Chondrocyte (in vitro differentiated cells): ENCODE measurements around the gene NCKAP5L. TPM values are rescaled to one million over a fixed set of nuclear protein-coding genes. Genes with fewer than 3 reads are reported as not detected.

Experiments
- DNase-seq: peaks from one replicate; pipeline ENCODE4 v3.0.0; 2021; ENCODE audit warnings: mixed read lengths, low spot score
- H3K27ac Mint-ChIP-seq: one replicate; pipeline ENCODE4 v1.8.0; 2021; ENCODE audit warnings: mild to moderate bottlenecking, moderate library complexity, mixed read lengths; ENCODE audit not compliant: unreplicated experiment
- H3K27me3 Mint-ChIP-seq: 2 replicates; pipeline ENCODE4 v1.8.0; 2021; ENCODE audit warnings: low read depth, mixed read lengths
- H3K36me3 Mint-ChIP-seq: 2 replicates; pipeline ENCODE4 v1.8.0; 2021; ENCODE audit warnings: low read depth, mixed read lengths
- H3K4me1 Mint-ChIP-seq: 2 replicates; pipeline ENCODE4 v1.8.0; 2021; ENCODE audit warnings: low read depth, mild to moderate bottlenecking, mixed read lengths
- H3K4me3 Mint-ChIP-seq: one replicate; pipeline ENCODE4 v1.8.0; 2021; ENCODE audit warnings: mild to moderate bottlenecking, moderate library complexity, mixed read lengths; ENCODE audit not compliant: unreplicated experiment
- H3K9me3 Mint-ChIP-seq: 2 replicates; pipeline ENCODE4 v1.8.0; 2021; ENCODE audit warnings: low read depth, mixed read lengths
- total RNA-seq: library from RNA; stranded (reverse); gene quantifications from 3 replicates; pipeline ENCODE4 v1.2.1, GENCODE V29; 2021
- TF ChIP-seq, protein P1 (sequence below): fragments of 200-600 bp; sonication (generic); IDR thresholded peaks from 2 replicates; pipeline ENCODE4 v1.5.0; 2021; ENCODE audit warnings: antibody characterized with exemption, mild to moderate bottlenecking, moderate library complexity

The NCKAP5L gene
- total RNA-seq, 1 donor from 2014 or later, result 46.0 TPM

DNA sequence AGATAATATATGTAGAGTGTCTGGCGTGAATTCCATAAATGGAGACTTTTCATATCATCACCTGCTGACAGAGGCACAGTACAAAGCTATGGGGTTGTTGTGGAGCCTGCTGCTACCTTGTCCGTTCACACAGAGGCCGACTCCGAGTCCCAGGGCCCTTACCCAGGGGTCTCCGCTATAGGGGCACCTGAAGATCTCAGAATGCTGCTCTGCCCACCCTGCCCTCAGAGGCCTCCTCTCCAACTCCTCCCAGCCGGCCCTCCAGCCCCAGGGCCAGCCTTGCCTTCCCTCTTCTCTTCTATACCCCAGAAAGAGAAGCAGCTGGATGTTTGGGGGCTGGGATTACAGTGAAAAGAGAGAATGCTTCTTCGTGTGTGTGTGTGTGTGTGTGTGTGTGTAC is 21.3 kb downstream of the NCKAP5L start:
- Mint-ChIP-seq H3K4me3 (no peak overlapping the region), H3K27me3 (no peaks in the 10 kb centered on the region), H3K27ac (no peak overlapping the region), H3K9me3 (no peaks in the 10 kb centered on the region), H3K36me3 (peaks cover 7% of the 10 kb centered on the region), H3K4me1 (peaks cover 45% of the 10 kb centered on the region)
- peak; percentile 57 for DNase-seq
- TF ChIP-seq, protein P1, sequence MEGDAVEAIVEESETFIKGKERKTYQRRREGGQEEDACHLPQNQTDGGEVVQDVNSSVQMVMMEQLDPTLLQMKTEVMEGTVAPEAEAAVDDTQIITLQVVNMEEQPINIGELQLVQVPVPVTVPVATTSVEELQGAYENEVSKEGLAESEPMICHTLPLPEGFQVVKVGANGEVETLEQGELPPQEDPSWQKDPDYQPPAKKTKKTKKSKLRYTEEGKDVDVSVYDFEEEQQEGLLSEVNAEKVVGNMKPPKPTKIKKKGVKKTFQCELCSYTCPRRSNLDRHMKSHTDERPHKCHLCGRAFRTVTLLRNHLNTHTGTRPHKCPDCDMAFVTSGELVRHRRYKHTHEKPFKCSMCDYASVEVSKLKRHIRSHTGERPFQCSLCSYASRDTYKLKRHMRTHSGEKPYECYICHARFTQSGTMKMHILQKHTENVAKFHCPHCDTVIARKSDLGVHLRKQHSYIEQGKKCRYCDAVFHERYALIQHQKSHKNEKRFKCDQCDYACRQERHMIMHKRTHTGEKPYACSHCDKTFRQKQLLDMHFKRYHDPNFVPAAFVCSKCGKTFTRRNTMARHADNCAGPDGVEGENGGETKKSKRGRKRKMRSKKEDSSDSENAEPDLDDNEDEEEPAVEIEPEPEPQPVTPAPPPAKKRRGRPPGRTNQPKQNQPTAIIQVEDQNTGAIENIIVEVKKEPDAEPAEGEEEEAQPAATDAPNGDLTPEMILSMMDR, result no peak

DNA sequence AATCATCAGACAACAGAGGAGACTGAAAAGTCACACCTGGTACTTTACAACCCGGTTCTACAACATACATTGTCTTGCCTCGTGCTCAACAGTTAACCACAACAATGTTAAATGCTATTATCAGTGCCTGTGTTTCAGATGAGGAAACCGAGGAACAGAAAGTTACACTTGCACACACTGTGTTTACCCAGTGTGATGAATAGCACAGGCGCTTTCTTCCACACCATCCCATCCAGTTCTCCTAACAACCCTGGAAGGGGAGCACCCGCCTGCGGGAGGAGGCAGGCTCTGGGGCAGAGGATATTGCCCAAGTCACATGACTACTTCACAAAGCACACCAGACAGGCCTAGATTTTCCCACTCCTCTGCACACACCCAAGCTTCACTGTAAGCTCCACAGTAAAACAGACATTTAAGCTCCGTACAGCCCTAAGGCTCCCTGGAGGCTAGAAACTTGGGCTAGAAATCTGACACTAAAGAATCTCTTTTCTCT is 21.8 kb downstream of the NCKAP5L start:
- Mint-ChIP-seq H3K36me3 (peaks cover 11% of the 10 kb centered on the region), H3K27ac (no peak overlapping the region), H3K27me3 (no peaks in the 10 kb centered on the region), H3K4me3 (no peak overlapping the region), H3K4me1 (peaks cover 39% of the 10 kb centered on the region), H3K9me3 (no peaks in the 10 kb centered on the region)
- peak; percentile 32 for DNase-seq
- TF ChIP-seq, protein P1, result no peak

DNA sequence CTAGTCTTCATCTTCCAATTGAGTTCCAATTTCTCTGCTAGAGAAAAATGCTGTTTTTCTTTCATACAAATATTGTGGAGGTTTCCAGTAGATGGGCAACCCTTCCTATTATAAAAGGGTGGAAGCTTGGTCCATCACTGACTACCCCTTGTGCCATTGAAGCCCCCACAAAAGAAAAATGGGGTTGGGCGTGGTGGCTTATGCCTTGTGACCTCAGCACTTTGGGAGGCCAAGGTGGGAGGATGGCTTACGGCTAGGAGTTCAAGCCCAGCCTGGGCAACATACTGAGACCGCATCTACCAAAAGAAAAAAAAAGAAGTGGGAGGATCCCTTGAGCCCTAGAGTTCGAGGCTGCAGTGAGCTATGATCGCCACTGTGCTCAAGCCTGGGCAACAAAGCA is 22.8 kb downstream of the NCKAP5L start:
- Mint-ChIP-seq H3K27me3 (no peaks in the 10 kb centered on the region), H3K4me3 (no peak overlapping the region), H3K9me3 (no peaks in the 10 kb centered on the region), H3K4me1 (peaks cover 31% of the 10 kb centered on the region), H3K36me3 (peaks cover 15% of the 10 kb centered on the region), H3K27ac (no peak overlapping the region)
- TF ChIP-seq, protein P1, result no peak
- peak; percentile 18 for DNase-seq

DNA sequence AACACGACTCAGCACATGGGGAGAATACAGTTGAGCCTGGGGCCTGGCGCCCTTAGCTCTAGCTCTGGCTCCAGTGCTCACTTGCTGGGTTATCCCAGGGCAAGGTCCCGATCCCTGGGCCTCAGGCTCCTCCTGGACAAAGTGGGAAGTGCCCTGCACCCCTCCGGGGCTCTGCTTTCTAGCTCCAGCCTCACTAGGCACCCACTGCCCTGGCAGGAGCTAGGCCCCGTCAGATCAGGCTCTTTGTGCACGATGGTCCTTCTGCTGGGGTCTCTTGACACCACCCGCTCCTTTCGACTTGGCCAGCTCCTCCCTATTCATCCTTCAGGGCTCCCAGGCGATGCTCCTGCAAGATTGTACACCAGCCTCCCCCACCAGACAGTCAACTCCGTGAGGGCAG is 23.4 kb downstream of the NCKAP5L start:
- H3K4me3 Mint-ChIP-seq, result no peak overlapping the region
- TF ChIP-seq, protein P1, result no peak
- peaks cover 19% of the 10 kb centered on the region for H3K36me3 Mint-ChIP-seq
- H3K9me3 Mint-ChIP-seq, result no peaks in the 10 kb centered on the region
- no peak for DNase-seq
- H3K27ac Mint-ChIP-seq, result no peak overlapping the region
- no peaks in the 10 kb centered on the region for H3K27me3 Mint-ChIP-seq
- H3K4me1 Mint-ChIP-seq, result peaks cover 26% of the 10 kb centered on the region

DNA sequence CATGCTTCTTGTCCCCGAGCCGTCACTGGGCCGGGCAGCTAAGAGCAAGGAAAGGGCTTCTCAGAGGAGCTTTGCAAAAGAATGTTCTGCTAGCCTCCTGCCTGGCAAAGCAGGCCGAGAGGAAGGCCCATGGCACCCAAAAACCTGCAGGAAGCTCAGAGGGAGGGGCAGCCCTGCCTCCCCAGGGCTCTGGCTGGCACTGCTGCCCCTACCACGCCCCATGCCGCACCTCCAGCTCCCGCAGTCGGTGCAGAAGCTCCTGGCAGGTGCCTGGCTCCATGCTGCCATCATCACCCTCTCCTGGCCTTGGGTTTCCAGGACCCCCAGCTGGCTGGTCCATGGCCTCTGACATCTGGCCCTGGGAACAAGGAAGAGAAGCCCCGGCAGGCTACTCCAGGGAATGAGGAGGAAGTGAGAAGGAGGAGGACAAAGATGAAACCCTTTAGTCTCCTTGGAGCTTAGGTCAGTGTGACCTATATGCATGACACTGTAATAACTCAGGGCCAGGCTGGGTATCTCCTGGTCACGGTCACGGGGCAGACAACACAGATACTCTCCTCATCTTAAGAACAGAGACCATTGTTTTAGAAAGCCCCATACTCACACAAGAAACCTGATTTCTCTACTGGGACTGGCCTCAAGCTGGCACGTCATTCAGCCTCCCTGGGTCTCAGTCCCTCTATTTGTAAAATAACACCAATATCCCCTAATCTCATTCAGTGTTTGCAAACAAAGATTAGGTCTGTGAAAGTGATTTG is 24.3 kb downstream of the NCKAP5L start:
- H3K4me3 Mint-ChIP-seq, result no peak overlapping the region
- DNase-seq, result no peak
- no peaks in the 10 kb centered on the region for H3K27me3 Mint-ChIP-seq
- no peaks in the 10 kb centered on the region for H3K9me3 Mint-ChIP-seq
- peaks cover 24% of the 10 kb centered on the region for H3K36me3 Mint-ChIP-seq
- H3K4me1 Mint-ChIP-seq, result peaks cover 16% of the 10 kb centered on the region
- TF ChIP-seq, protein P1, result no peak
- no peak overlapping the region for H3K27ac Mint-ChIP-seq
